Tibial artery (tissue), 4 donors: ENCODE data around the gene ZBTB46.
"Not testable (repeated sequence)": the region's sequence is repeated elsewhere in the genome, so short reads cannot be mapped to it uniquely, and the experiment has no call there.

Source experiments
- DNase-seq, 2 donors: peaks; one replicate each; pipeline ENCODE4 v3.0.0-alpha.2; 2019
- H3K27ac ChIP-seq, 2 donors: fragments of 200-600 bp; sonication (generic) in 1 of 2; 1 replicate in 1 of 2; 2 replicates in 1 of 2; pipeline ENCODE4 v1.5.1; 2018 to 2019; ENCODE audit warnings: mild to moderate bottlenecking in 1 of 2
- H3K27me3 ChIP-seq, 2 donors: fragments of 200-600 bp; sonication (generic) in 1 of 2; one replicate each; pipeline versions ENCODE4 v1.5.1 to v1.6.0; 2016 to 2019
- H3K36me3 ChIP-seq, 3 donors: fragments of 200-600 bp; sonication (generic) in 2 of 3; one replicate each; pipeline ENCODE4 v1.5.1; 2016 to 2019; ENCODE audit warnings: mild to moderate bottlenecking in 2 of 3
- H3K4me1 ChIP-seq, 4 donors: fragments of 200-600 bp; sonication (generic) in 2 of 4; 1 replicate in 3 of 4; 2 replicates in 1 of 4; pipeline ENCODE4 v1.5.1; 2016 to 2019
- H3K4me3 ChIP-seq, 2 donors: fragments of 200-600 bp; sonication (generic) in 1 of 2; 1 replicate in 1 of 2; 2 replicates in 1 of 2; pipeline ENCODE4 v1.5.1; 2018 to 2019; ENCODE audit warnings: mild to moderate bottlenecking in 2 of 2
- H3K9me3 ChIP-seq, 3 donors: fragments of 200-600 bp; sonication (generic) in 1 of 3; one replicate each; pipeline ENCODE4 v1.5.1; 2016 to 2019
- CTCF ChIP-seq, 2 experiments: fragments of 200-600 bp in 1 of 2; fragments of 450-650 bp in 1 of 2; IDR thresholded peaks; one replicate each; pipeline ENCODE4 v1.5.1; 2017 to 2019; ENCODE audit warnings: antibody characterized with exemption in 2 of 2, mild to moderate bottlenecking in 1 of 2, moderate library complexity in 1 of 2
- intact Hi-C: fragments of 100-400 bp; cut with DNase I; formaldehyde crosslinking; loops from one replicate; pipeline ENCODE4 v1.15.0; 2023; ENCODE audit warnings: low total_unique reads

ZBTB46 gene

DNA sequence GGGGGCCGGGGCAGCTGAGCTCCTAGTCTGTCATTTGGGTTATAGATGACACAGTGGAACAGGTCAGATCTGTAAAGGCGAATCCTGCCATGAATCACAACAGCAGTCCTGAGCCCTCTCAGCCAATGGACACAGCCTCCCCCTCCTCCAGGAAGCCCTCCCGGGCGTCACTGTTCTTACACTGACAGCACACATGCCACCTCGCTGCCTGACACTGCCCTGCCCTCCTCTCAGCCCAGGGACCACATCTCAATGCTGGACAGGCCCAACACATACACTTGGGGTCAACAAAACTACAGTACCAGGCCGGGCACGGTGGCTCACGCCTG, 26.8 kb downstream of the ZBTB46 start:
- Histone ChIP-seq H3K4me1 (no peaks in the 10 kb centered on the region), H3K4me3 (no peak overlapping the region), H3K27ac (no peak overlapping the region), H3K9me3 (no peaks in the 10 kb centered on the region), H3K27me3 (peaks cover 0 to 4% of the 10 kb centered on the region in 2 donors), H3K36me3 (no peaks in the 10 kb centered on the region)
- no peak for TF ChIP-seq CTCF (IDR thresholded peaks at IDR 0.05)
- DNase-seq = no peak
- intact Hi-C loops = no loop called here

GRCh38 chr20:63802469-63803240, 28.4 kb downstream of the ZBTB46 start:
- H3K36me3 ChIP-seq = no peaks in the 10 kb centered on the region
- H3K4me1 ChIP-seq = no peaks in the 10 kb centered on the region
- no peak overlapping the region for H3K4me3 ChIP-seq
- H3K27me3 ChIP-seq = no peaks in the 10 kb centered on the region
- no peaks in the 10 kb centered on the region for H3K9me3 ChIP-seq
- DNase-seq = no peak
- no peak for TF ChIP-seq CTCF (IDR thresholded peaks at IDR 0.05)
- no peak overlapping the region for H3K27ac ChIP-seq
- intact Hi-C loops = no loop called here

DNA sequence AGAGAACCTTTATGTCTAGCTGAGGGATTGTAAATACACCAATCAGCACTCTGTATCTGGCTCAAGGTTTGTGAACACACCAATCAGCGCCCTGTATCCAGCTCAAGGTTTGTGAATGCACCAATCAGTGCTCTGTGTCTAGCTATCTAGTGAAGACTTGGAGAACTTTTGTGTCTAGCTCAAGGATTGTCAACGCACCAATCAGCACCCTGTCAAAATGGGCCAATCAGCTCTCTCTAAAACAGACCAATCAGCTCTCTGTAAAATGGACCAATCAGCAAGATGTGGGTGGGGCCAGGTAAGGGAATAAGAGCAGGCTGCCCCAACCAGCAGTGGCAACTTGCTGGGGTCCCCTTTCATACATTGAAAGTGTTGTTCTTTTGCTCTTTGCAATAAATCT, 29.9 kb downstream of the ZBTB46 start:
- H3K27me3 ChIP-seq, H3K4me1 ChIP-seq, H3K9me3 ChIP-seq, H3K27ac ChIP-seq, intact Hi-C loops, H3K4me3 ChIP-seq, DNase-seq, H3K36me3 ChIP-seq: not testable (repeated sequence)

GRCh38 chr20:63800411-63800810, 30.7 kb downstream of the ZBTB46 start:
- H3K9me3 ChIP-seq, intact Hi-C loops, H3K27ac ChIP-seq, H3K36me3 ChIP-seq, DNase-seq, H3K4me3 ChIP-seq, H3K4me1 ChIP-seq, H3K27me3 ChIP-seq: not testable (repeated sequence)

GRCh38 chr20:63799127-63799526, 31.9 kb downstream of the ZBTB46 start:
- not testable (repeated sequence) for DNase-seq

GRCh38 chr20:63797175-63797574, 33.9 kb downstream of the ZBTB46 start:
- H3K36me3 ChIP-seq, H3K4me3 ChIP-seq, H3K4me1 ChIP-seq, H3K9me3 ChIP-seq, DNase-seq, intact Hi-C loops, H3K27ac ChIP-seq, H3K27me3 ChIP-seq: not testable (repeated sequence)

More at GRCh38 chr20:63799127-63799526, 31.9 kb downstream of the ZBTB46 start:
- H3K4me1 ChIP-seq, H3K36me3 ChIP-seq, H3K27ac ChIP-seq, H3K27me3 ChIP-seq, intact Hi-C loops, H3K9me3 ChIP-seq, H3K4me3 ChIP-seq: not testable (repeated sequence)

DNA sequence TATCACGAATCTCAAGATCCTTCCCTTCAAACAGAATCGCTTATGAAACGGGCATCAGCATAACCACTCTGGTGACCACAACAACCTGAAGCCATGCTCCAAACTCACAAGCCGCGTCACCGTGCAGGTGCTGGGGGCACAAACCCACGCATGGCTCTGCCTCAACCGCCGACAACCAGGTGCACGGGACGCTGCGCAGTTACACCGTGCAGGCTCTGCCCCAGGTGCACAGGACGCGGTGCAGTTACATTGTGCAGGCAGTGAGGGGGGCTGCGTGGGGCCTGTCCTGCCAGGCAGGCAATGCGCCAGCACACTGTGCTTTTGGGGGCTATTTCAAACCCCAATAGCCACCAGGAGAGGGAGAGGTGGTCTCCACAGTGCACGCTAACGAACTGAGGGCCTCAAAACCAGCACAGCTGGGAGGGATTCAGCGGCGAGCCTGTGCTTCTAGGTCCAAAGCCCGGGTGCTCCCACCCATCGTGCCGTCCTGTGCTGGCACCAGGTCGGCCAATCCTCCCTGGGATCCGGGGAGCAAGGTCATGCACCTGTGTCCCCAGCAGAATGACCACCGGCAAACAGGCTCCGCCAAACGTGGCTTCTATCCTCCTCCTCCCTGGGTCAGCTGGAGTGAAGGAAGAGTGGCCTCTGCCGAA, 35.8 kb downstream of the ZBTB46 start:
- no peak for DNase-seq
- Histone ChIP-seq H3K9me3 (no peaks in the 10 kb centered on the region), H3K27ac (no peak overlapping the region), H3K4me3 (no peak overlapping the region), H3K36me3 (peaks cover 0 to 4% (median 4%) of the 10 kb centered on the region in 3 donors), H3K27me3 (no peaks in the 10 kb centered on the region), H3K4me1 (no peaks in the 10 kb centered on the region)
- TF ChIP-seq CTCF (IDR thresholded peaks at IDR 0.05) = no peak
- intact Hi-C loops = no loop called here
